ENCODE measurements around the gene SH3GL3.

The SH3GL3 gene

GRCh38 chr15:83499476-83499875 is 52.3 kb downstream of the SH3GL3 start:
- peaks cover 12 to 13% of the 10 kb centered on the region in 2 donors for H3K9me3 ChIP-seq (ENCODE audit: control insufficient read depth in 2 of 2, low read length in 2 of 2)
- no peaks in the 10 kb centered on the region for H3K36me3 ChIP-seq (ENCODE audit: control insufficient read depth in 2 of 2, insufficient read depth in 2 of 2, low read length in 2 of 2)
- no peak overlapping the region for H3K27ac ChIP-seq (ENCODE audit: low read length)
- no peak overlapping the region for H3K9ac ChIP-seq (ENCODE audit: low read length in 2 of 2)
- no peaks in the 10 kb centered on the region for H3K4me1 ChIP-seq (ENCODE audit: control insufficient read depth, insufficient read depth, low read length)
- no peak overlapping the region for H3K4me3 ChIP-seq (ENCODE audit: low read length in 2 of 2)
- no peaks in the 10 kb centered on the region for H3K27me3 ChIP-seq (ENCODE audit: control insufficient read depth in 1 of 2, insufficient read depth in 2 of 2, low read length in 2 of 2)

GRCh38 chr15:83503595-83504364 is 56.6 kb downstream of the SH3GL3 start:
- Histone ChIP-seq H3K27me3 (ENCODE audit: control insufficient read depth in 1 of 2, insufficient read depth in 2 of 2, low read length in 2 of 2) (no peaks in the 10 kb centered on the region), H3K4me3 (ENCODE audit: low read length in 2 of 2) (no peak overlapping the region), H3K27ac (ENCODE audit: low read length) (no peak overlapping the region), H3K36me3 (ENCODE audit: control insufficient read depth in 2 of 2, insufficient read depth in 2 of 2, low read length in 2 of 2) (no peaks in the 10 kb centered on the region), H3K9me3 (ENCODE audit: control insufficient read depth in 2 of 2, low read length in 2 of 2) (peaks cover 2% of the 10 kb centered on the region in 2 donors), H3K9ac (ENCODE audit: low read length in 2 of 2) (no peak overlapping the region), H3K4me1 (ENCODE audit: control insufficient read depth, insufficient read depth, low read length) (no peaks in the 10 kb centered on the region)

GRCh38 chr15:83504365-83504764 is 57.2 kb downstream of the SH3GL3 start:
- H3K9me3 ChIP-seq (ENCODE audit: control insufficient read depth in 2 of 2, low read length in 2 of 2): no peaks in the 10 kb centered on the region
- no peaks in the 10 kb centered on the region for H3K36me3 ChIP-seq (ENCODE audit: control insufficient read depth in 2 of 2, insufficient read depth in 2 of 2, low read length in 2 of 2)
- H3K4me1 ChIP-seq (ENCODE audit: control insufficient read depth, insufficient read depth, low read length): no peaks in the 10 kb centered on the region
- no peak overlapping the region for H3K9ac ChIP-seq (ENCODE audit: low read length in 2 of 2)
- no peak overlapping the region for H3K27ac ChIP-seq (ENCODE audit: low read length)
- H3K27me3 ChIP-seq (ENCODE audit: control insufficient read depth in 1 of 2, insufficient read depth in 2 of 2, low read length in 2 of 2): no peaks in the 10 kb centered on the region
- H3K4me3 ChIP-seq (ENCODE audit: low read length in 2 of 2): no peak overlapping the region

- Histone ChIP-seq H3K4me1 (ENCODE audit: control insufficient read depth, insufficient read depth, low read length) (no peaks in the 10 kb centered on the region), H3K27ac (ENCODE audit: low read length) (no peak overlapping the region), H3K36me3 (ENCODE audit: control insufficient read depth in 2 of 2, insufficient read depth in 2 of 2, low read length in 2 of 2) (no peaks in the 10 kb centered on the region), H3K4me3 (ENCODE audit: low read length in 2 of 2) (no peak overlapping the region), H3K9ac (ENCODE audit: low read length in 2 of 2) (no peak overlapping the region), H3K9me3 (ENCODE audit: control insufficient read depth in 2 of 2, low read length in 2 of 2) (no peaks in the 10 kb centered on the region), H3K27me3 (ENCODE audit: control insufficient read depth in 1 of 2, insufficient read depth in 2 of 2, low read length in 2 of 2) (no peaks in the 10 kb centered on the region)
These were observed 62.9 kb downstream of the SH3GL3 start for GRCh38 chr15:83510001-83510400.

GRCh38 chr15:83512459-83512858 is 65.3 kb downstream of the SH3GL3 start:
- H3K4me1 ChIP-seq (ENCODE audit: control insufficient read depth, insufficient read depth, low read length): no peaks in the 10 kb centered on the region
- H3K27ac ChIP-seq (ENCODE audit: low read length): no peak overlapping the region
- no peaks in the 10 kb centered on the region for H3K27me3 ChIP-seq (ENCODE audit: control insufficient read depth in 1 of 2, insufficient read depth in 2 of 2, low read length in 2 of 2)
- H3K9ac ChIP-seq (ENCODE audit: low read length in 2 of 2): no peak overlapping the region
- no peaks in the 10 kb centered on the region for H3K36me3 ChIP-seq (ENCODE audit: control insufficient read depth in 2 of 2, insufficient read depth in 2 of 2, low read length in 2 of 2)
- H3K9me3 ChIP-seq (ENCODE audit: control insufficient read depth in 2 of 2, low read length in 2 of 2): no peaks in the 10 kb centered on the region
- no peak overlapping the region for H3K4me3 ChIP-seq (ENCODE audit: low read length in 2 of 2)

GRCh38 chr15:83514584-83514983 is 67.4 kb downstream of the SH3GL3 start:
- no peaks in the 10 kb centered on the region for H3K4me1 ChIP-seq (ENCODE audit: control insufficient read depth, insufficient read depth, low read length)
- H3K9me3 ChIP-seq (ENCODE audit: control insufficient read depth in 2 of 2, low read length in 2 of 2): no peaks in the 10 kb centered on the region
- no peak overlapping the region for H3K27ac ChIP-seq (ENCODE audit: low read length)
- no peak overlapping the region for H3K4me3 ChIP-seq (ENCODE audit: low read length in 2 of 2)
- no peak overlapping the region for H3K9ac ChIP-seq (ENCODE audit: low read length in 2 of 2)
- no peaks in the 10 kb centered on the region for H3K27me3 ChIP-seq (ENCODE audit: control insufficient read depth in 1 of 2, insufficient read depth in 2 of 2, low read length in 2 of 2)
- no peaks in the 10 kb centered on the region for H3K36me3 ChIP-seq (ENCODE audit: control insufficient read depth in 2 of 2, insufficient read depth in 2 of 2, low read length in 2 of 2)

- H3K9ac ChIP-seq (ENCODE audit: low read length in 2 of 2): no peak overlapping the region
- no peaks in the 10 kb centered on the region for H3K4me1 ChIP-seq (ENCODE audit: control insufficient read depth, insufficient read depth, low read length)
- H3K4me3 ChIP-seq (ENCODE audit: low read length in 2 of 2): no peak overlapping the region
- peaks cover 0 to 2% of the 10 kb centered on the region in 2 donors for H3K9me3 ChIP-seq (ENCODE audit: control insufficient read depth in 2 of 2, low read length in 2 of 2)
- H3K27ac ChIP-seq (ENCODE audit: low read length): no peak overlapping the region
- H3K27me3 ChIP-seq (ENCODE audit: control insufficient read depth in 1 of 2, insufficient read depth in 2 of 2, low read length in 2 of 2): no peaks in the 10 kb centered on the region
- no peaks in the 10 kb centered on the region for H3K36me3 ChIP-seq (ENCODE audit: control insufficient read depth in 2 of 2, insufficient read depth in 2 of 2, low read length in 2 of 2)
These were observed 68.0 kb downstream of the SH3GL3 start for GRCh38 chr15:83515164-83515563.

- H3K27ac ChIP-seq (ENCODE audit: low read length): no peak overlapping the region
- peaks cover 0 to 2% of the 10 kb centered on the region in 2 donors for H3K9me3 ChIP-seq (ENCODE audit: control insufficient read depth in 2 of 2, low read length in 2 of 2)
- no peak overlapping the region for H3K4me3 ChIP-seq (ENCODE audit: low read length in 2 of 2)
- H3K9ac ChIP-seq (ENCODE audit: low read length in 2 of 2): no peak overlapping the region
- H3K27me3 ChIP-seq (ENCODE audit: control insufficient read depth in 1 of 2, insufficient read depth in 2 of 2, low read length in 2 of 2): peaks cover 0 to 2% of the 10 kb centered on the region in 2 donors
- H3K4me1 ChIP-seq (ENCODE audit: control insufficient read depth, insufficient read depth, low read length): no peaks in the 10 kb centered on the region
- no peaks in the 10 kb centered on the region for H3K36me3 ChIP-seq (ENCODE audit: control insufficient read depth in 2 of 2, insufficient read depth in 2 of 2, low read length in 2 of 2)
These were observed 69.8 kb downstream of the SH3GL3 start for GRCh38 chr15:83516935-83517334.

GRCh38 chr15:83526319-83526718 is 79.2 kb downstream of the SH3GL3 start:
- no peaks in the 10 kb centered on the region for H3K36me3 ChIP-seq (ENCODE audit: control insufficient read depth in 2 of 2, insufficient read depth in 2 of 2, low read length in 2 of 2)
- no peaks in the 10 kb centered on the region for H3K4me1 ChIP-seq (ENCODE audit: control insufficient read depth, insufficient read depth, low read length)
- H3K9ac ChIP-seq (ENCODE audit: low read length in 2 of 2): no peak overlapping the region
- no peak overlapping the region for H3K27ac ChIP-seq (ENCODE audit: low read length)
- peaks cover 0 to 2% of the 10 kb centered on the region in 2 donors for H3K27me3 ChIP-seq (ENCODE audit: control insufficient read depth in 1 of 2, insufficient read depth in 2 of 2, low read length in 2 of 2)
- H3K9me3 ChIP-seq (ENCODE audit: control insufficient read depth in 2 of 2, low read length in 2 of 2): peaks cover 3 to 4% of the 10 kb centered on the region in 2 donors
- no peak overlapping the region for H3K4me3 ChIP-seq (ENCODE audit: low read length in 2 of 2)

GRCh38 chr15:83533410-83533962 is 86.3 kb downstream of the SH3GL3 start:
- Histone ChIP-seq H3K27me3 (ENCODE audit: control insufficient read depth in 1 of 2, insufficient read depth in 2 of 2, low read length in 2 of 2) (no peaks in the 10 kb centered on the region), H3K9ac (ENCODE audit: low read length in 2 of 2) (no peak overlapping the region), H3K4me1 (ENCODE audit: control insufficient read depth, insufficient read depth, low read length) (no peaks in the 10 kb centered on the region), H3K4me3 (ENCODE audit: low read length in 2 of 2) (no peak overlapping the region), H3K27ac (ENCODE audit: low read length) (no peak overlapping the region), H3K9me3 (ENCODE audit: control insufficient read depth in 2 of 2, low read length in 2 of 2) (peaks cover 3 to 4% of the 10 kb centered on the region in 2 donors), H3K36me3 (ENCODE audit: control insufficient read depth in 2 of 2, insufficient read depth in 2 of 2, low read length in 2 of 2) (no peaks in the 10 kb centered on the region)

- no peaks in the 10 kb centered on the region for H3K36me3 ChIP-seq (ENCODE audit: control insufficient read depth in 2 of 2, insufficient read depth in 2 of 2, low read length in 2 of 2)
- H3K9me3 ChIP-seq (ENCODE audit: control insufficient read depth in 2 of 2, low read length in 2 of 2): no peaks in the 10 kb centered on the region
- H3K9ac ChIP-seq (ENCODE audit: low read length in 2 of 2): no peak overlapping the region
- no peak overlapping the region for H3K4me3 ChIP-seq (ENCODE audit: low read length in 2 of 2)
- H3K4me1 ChIP-seq (ENCODE audit: control insufficient read depth, insufficient read depth, low read length): no peaks in the 10 kb centered on the region
- no peaks in the 10 kb centered on the region for H3K27me3 ChIP-seq (ENCODE audit: control insufficient read depth in 1 of 2, insufficient read depth in 2 of 2, low read length in 2 of 2)
- H3K27ac ChIP-seq (ENCODE audit: low read length): no peak overlapping the region
These were observed 90.5 kb downstream of the SH3GL3 start for GRCh38 chr15:83537606-83538005.
